Endothelial cell of umbilical vein (primary cell): ENCODE results near the gene PEAR1. TPM values are rescaled to one million over a fixed set of nuclear protein-coding genes. Genes with fewer than 3 reads are reported as not detected.

Experiments
- BruUV-seq: library from RNA; stranded (reverse); fragments of 400-500 nt; replicated peaks from 2 replicates; lab custom pipeline; 2021; lab: Mats Ljungman, UMichigan
- CTCF ChIA-PET: fragments of 300-600, 350-600 bp; sonication (Branson Sonifier 250); formaldehyde crosslinking; loops from one replicate; lab custom pipeline; 2021; ENCODE audit warnings: antibody characterized with exemption, inconsistent platforms; lab: Charles Lee
- POLR2A ChIA-PET: fragments of 300-600, 350-600 bp; sonication (Branson Sonifier 250); formaldehyde crosslinking; loops from one replicate; lab custom pipeline; 2021; ENCODE audit warnings: antibody characterized with exemption, inconsistent platforms; lab: Charles Lee
- DNase-seq: peaks from one replicate; pipeline ENCODE4 v3.0.0-alpha.2; 2011; ENCODE audit warnings: low read depth, low spot score
- FAIRE-seq: peaks from 2 replicates; lab custom pipeline; 2011; peaks lifted over from hg19 to GRCh38; lab: Jason Lieb, UNC
- H2AFZ ChIP-seq: 2 replicates; pipeline ENCODE4 v1.6.0; 2012; ENCODE audit warnings: low read depth, low read length, control low read depth, inconsistent platforms
- H3K27ac ChIP-seq: 2 replicates; pipeline ENCODE4 v1.5.1; 2011; ENCODE audit warnings: low read depth, mild to moderate bottlenecking, control low read depth, low read length, moderate library complexity; ENCODE audit not compliant: insufficient read depth
- H3K27me3 ChIP-seq, 2 experiments: 2 replicates each; pipeline versions ENCODE4 v1.6.0 to v1.6.1; 2011; ENCODE audit warnings: low read length in 2 of 2, mixed read lengths in 1 of 2; ENCODE audit not compliant: control insufficient read depth in 2 of 2, insufficient read depth in 2 of 2
- H3K36me3 ChIP-seq, 2 experiments: 2 replicates in 1 of 2; 3 replicates in 1 of 2; pipeline ENCODE4 v1.5.1; 2011; ENCODE audit warnings: low read length in 2 of 2, mild to moderate bottlenecking in 1 of 2, moderate library complexity in 1 of 2; ENCODE audit not compliant: control insufficient read depth in 2 of 2, insufficient read depth in 2 of 2; ENCODE audit errors: extremely low read depth in 1 of 2
- H3K4me1 ChIP-seq: 3 replicates; pipeline ENCODE4 v1.5.1; 2011; ENCODE audit warnings: mild to moderate bottlenecking, low read length; ENCODE audit not compliant: control insufficient read depth, insufficient read depth; ENCODE audit errors: extremely low read depth
- H3K4me2 ChIP-seq: 2 replicates; pipeline ENCODE4 v1.6.1; 2011; ENCODE audit warnings: low read length, control low read depth, mixed read lengths; ENCODE audit not compliant: insufficient read depth
- H3K4me3 ChIP-seq, 3 experiments: fragments of 200-600 bp in 1 of 3; sonication (generic), shearing (Covaris generic) in 1 of 3; replicated peaks in 1 of 3; 2 replicates each; pipeline ENCODE4 v1.5.1; 2011 to 2016; ENCODE audit warnings: control low read depth in 3 of 3, low read length in 3 of 3, mild to moderate bottlenecking in 2 of 3, inconsistent platforms in 1 of 3, low read depth in 1 of 3, moderate library complexity in 1 of 3; ENCODE audit not compliant: insufficient read depth in 1 of 3
- H3K79me2 ChIP-seq: 2 replicates; pipeline ENCODE4 v1.6.0; 2012; ENCODE audit warnings: low read length, inconsistent platforms; ENCODE audit not compliant: control insufficient read depth, insufficient read depth
- H3K9ac ChIP-seq: replicated peaks from 2 replicates; pipeline ENCODE3; 2011; ENCODE audit warnings: low read length, control low read depth; ENCODE audit not compliant: insufficient read depth; ENCODE audit errors: extremely low read depth
- H3K9me1 ChIP-seq: replicated peaks from 3 replicates; pipeline ENCODE4 v1.6.0; 2011; ENCODE audit warnings: mild to moderate bottlenecking, low read length; ENCODE audit not compliant: control insufficient read depth, insufficient read depth; ENCODE audit errors: extremely low read depth
- H3K9me3 ChIP-seq: replicated peaks from 2 replicates; pipeline ENCODE4 v1.5.1; 2012; ENCODE audit warnings: low read length, inconsistent platforms; ENCODE audit not compliant: control insufficient read depth, insufficient read depth
- H4K20me1 ChIP-seq: replicated peaks from 2 replicates; pipeline ENCODE3; 2011; ENCODE audit warnings: mild to moderate bottlenecking, low read length; ENCODE audit not compliant: control insufficient read depth, insufficient read depth; ENCODE audit errors: extremely low read depth
- CTCF ChIP-seq, 2 donors: IDR thresholded peaks; 1 replicate in 1 of 2; 2 replicates in 1 of 2; pipeline ENCODE4 v1.5.1; 2011; ENCODE audit warnings: low read length in 2 of 2, mild to moderate bottlenecking in 2 of 2, moderate library complexity in 2 of 2, control low read depth in 1 of 2, inconsistent platforms in 1 of 2, low read depth in 1 of 2; ENCODE audit not compliant: insufficient read depth in 1 of 2; ENCODE audit errors: extremely low read depth in 1 of 2
- EZH2 ChIP-seq: IDR thresholded peaks from 2 replicates; pipeline ENCODE4 v1.6.1; 2012; ENCODE audit warnings: borderline replicate concordance, low read depth, mild to moderate bottlenecking, moderate library complexity, low read length, inconsistent platforms; ENCODE audit not compliant: severe bottlenecking
- FOS ChIP-seq: IDR thresholded peaks from 2 replicates; pipeline ENCODE4 v1.6.1; 2011; ENCODE audit warnings: mild to moderate bottlenecking, low read length, moderate library complexity, borderline replicate concordance; ENCODE audit not compliant: insufficient read depth
- GATA2 ChIP-seq: IDR thresholded peaks from 2 replicates; pipeline ENCODE4 v1.7.0; 2011; ENCODE audit warnings: low read depth, mild to moderate bottlenecking, moderate library complexity, mixed read lengths, low read length; ENCODE audit not compliant: insufficient read length, insufficient read depth
- JUN ChIP-seq: IDR thresholded peaks from 2 replicates; pipeline ENCODE4 v1.6.1; 2011; ENCODE audit warnings: borderline replicate concordance, low read depth; ENCODE audit not compliant: insufficient read length, insufficient read depth
- MYC ChIP-seq: IDR thresholded peaks from one replicate; pipeline ENCODE4 v1.6.1; 2011; ENCODE audit warnings: mild to moderate bottlenecking, low read depth, low read length
- POLR2A ChIP-seq: IDR thresholded peaks from 2 replicates; pipeline ENCODE4 v1.6.1; 2012; ENCODE audit warnings: low read depth, mild to moderate bottlenecking, control low read depth, low read length
- POLR2AphosphoS5 ChIP-seq: IDR thresholded peaks from 2 replicates; pipeline ENCODE4 v1.6.1; 2012; ENCODE audit warnings: low read depth, mild to moderate bottlenecking, control low read depth, low read length, moderate library complexity; ENCODE audit not compliant: insufficient read depth
- dilution Hi-C: fragments of 300-500 bp; cut with MboI; formaldehyde crosslinking; loops from one replicate; pipeline ENCODE4 v1.15.0; 2019; ENCODE audit warnings: low sequenced_read_pairs; ENCODE audit not compliant: extremely low pct_ligation_motif_present
- intact Hi-C: fragments of 100-400 bp; cut with micrococcal nuclease; formaldehyde crosslinking; loops from one replicate; pipeline ENCODE4 v1.10.0; 2022
- polyA plus RNA-seq, 4 experiments: library from polyadenylated mRNA; depleted of rRNA in 3 of 4; stranded (reverse) in 3 of 4; unstranded in 1 of 4; fragments of >200 nt; gene quantifications; 2 replicates each; pipeline versions ENCODE4 v1.2.1 to v1.2.3, GENCODE V29; 2011 to 2012; ENCODE audit warnings: missing spikeins in 1 of 4
- total RNA-seq: library from RNA; stranded (reverse); gene quantifications from 2 replicates; pipeline ENCODE4 v1.2.3, GENCODE V29; 2021
- TF ChIP-seq, protein P1 (sequence below): IDR thresholded peaks from 2 replicates; pipeline ENCODE4 v1.6.1; 2011; ENCODE audit not compliant: insufficient read depth, insufficient read length

PEAR1 gene
- total and polyA plus RNA-seq, 2 donors (not counting 3 experiments of a cell fraction or from before 2014, with no cell fraction given) = 90.7 to 106 TPM

DNA sequence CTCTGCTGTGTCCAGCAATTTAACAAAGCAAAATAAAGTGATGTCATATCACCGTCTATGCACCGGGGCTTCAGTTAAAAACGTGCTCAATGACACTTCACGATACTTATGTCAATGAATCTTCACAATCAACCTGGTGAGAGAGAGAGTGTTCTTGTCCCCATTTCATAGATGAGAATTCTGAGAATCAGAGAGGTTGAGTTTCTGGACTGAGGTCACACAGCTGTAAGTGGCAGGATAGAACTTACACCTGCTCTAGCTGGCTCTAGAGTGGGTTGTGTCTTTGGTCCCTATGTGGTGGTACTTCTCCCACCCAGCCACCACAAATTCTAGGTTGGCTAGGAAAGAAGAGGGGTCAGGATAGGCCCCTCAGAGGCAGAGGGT, 27.7 kb upstream of the PEAR1 start:
- ChIA-PET CTCF (interaction anchor here (1.0 kb wide), 1 partner anchor 140 kb away, joined by 3 read pairs; no protein-coding TSS in a partner anchor), POLR2A (no interaction called here)
- Histone ChIP-seq H3K27me3 (peaks cover 11 to 12% of the 10 kb centered on the region in 2 experiments), H3K4me2 (no peak overlapping the region), H3K4me1 (peaks cover 10% of the 10 kb centered on the region), H3K36me3 (no peaks in the 10 kb centered on the region), H3K9ac (no peak overlapping the region), H3K79me2 (no peaks in the 10 kb centered on the region), H4K20me1 (no peaks in the 10 kb centered on the region), H3K4me3 (no peak overlapping the region), H2AFZ (no peak overlapping the region), H3K9me3 (no peaks in the 10 kb centered on the region), H3K27ac (no peak overlapping the region), H3K9me1 (no peaks in the 10 kb centered on the region)
- intact Hi-C loops (no loop called here), dilution Hi-C loops (no loop called here)
- no peak for TF ChIP-seq MYC
- no peak for TF ChIP-seq FOS
- TF ChIP-seq, protein P1, sequence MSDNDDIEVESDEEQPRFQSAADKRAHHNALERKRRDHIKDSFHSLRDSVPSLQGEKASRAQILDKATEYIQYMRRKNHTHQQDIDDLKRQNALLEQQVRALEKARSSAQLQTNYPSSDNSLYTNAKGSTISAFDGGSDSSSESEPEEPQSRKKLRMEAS = no peak
- no peak for TF ChIP-seq GATA2
- TF ChIP-seq EZH2 = no peak
- no peak for TF ChIP-seq POLR2AphosphoS5
- no peak for TF ChIP-seq JUN
- TF ChIP-seq CTCF (IDR thresholded peaks at IDR 0.05; ENCODE audit: extremely low read depth in 1 of 2, insufficient read depth in 1 of 2, low read depth in 1 of 2, low read length in 2 of 2) = no peak
- no peak for TF ChIP-seq POLR2A
- DNase-seq = no peak
- FAIRE-seq = no peak
- BruUV-seq = no TSS peak
